ENCODE measurements around the gene RGS7.

Gene RGS7

GRCh38 chr1:240968864-240969263, 388.1 kb downstream of the RGS7 start:
- DNase-seq, result no peak

- DNase-seq, result peak in 1 of 2 experiments; percentile 22
These were observed 389.8 kb downstream of the RGS7 start for GRCh38 chr1:240967070-240967724.

GRCh38 chr1:240965581-240966091, 391.4 kb downstream of the RGS7 start:
- peak; percentile 43 to 81 for DNase-seq

- no peak for DNase-seq
These were observed 394.9 kb downstream of the RGS7 start for GRCh38 chr1:240962086-240962485.

- no peak for DNase-seq
These were observed 400.6 kb downstream of the RGS7 start for GRCh38 chr1:240956424-240956823.

- no peak for DNase-seq
These were observed 401.0 kb downstream of the RGS7 start for GRCh38 chr1:240956020-240956419.

- no peak for DNase-seq
These were observed 409.4 kb downstream of the RGS7 start for GRCh38 chr1:240947438-240948224.

GRCh38 chr1:240946926-240947325, 410.1 kb downstream of the RGS7 start:
- peak; percentile 4 to 45 for DNase-seq

- DNase-seq, result no peak
These were observed 414.1 kb downstream of the RGS7 start for GRCh38 chr1:240942901-240943300.

GRCh38 chr1:240941701-240942370, 415.2 kb downstream of the RGS7 start:
- DNase-seq, result peak; percentile 73 to 91

- DNase-seq, result no peak
These were observed 419.9 kb downstream of the RGS7 start for GRCh38 chr1:240936911-240937668.

- DNase-seq, result peak in 1 of 2 experiments; percentile 6
These were observed 421.1 kb downstream of the RGS7 start for GRCh38 chr1:240935920-240936319.

- DNase-seq, result no peak
These were observed 426.0 kb downstream of the RGS7 start for GRCh38 chr1:240931031-240931430.

- no peak for DNase-seq
These were observed 428.7 kb downstream of the RGS7 start for GRCh38 chr1:240928265-240928664.

GRCh38 chr1:240927821-240928220, 429.2 kb downstream of the RGS7 start:
- DNase-seq, result no peak

- DNase-seq, result no peak
These were observed 431.7 kb downstream of the RGS7 start for GRCh38 chr1:240925273-240925672.

- no peak for DNase-seq
These were observed 439.0 kb downstream of the RGS7 start for GRCh38 chr1:240917976-240918375.

GRCh38 chr1:240914506-240914905, 442.5 kb downstream of the RGS7 start:
- DNase-seq, result no peak

GRCh38 chr1:240912821-240913220, 444.2 kb downstream of the RGS7 start:
- no peak for DNase-seq

GRCh38 chr1:240909701-240910457, 447.1 kb downstream of the RGS7 start:
- no peak for DNase-seq

- DNase-seq, result peak in 1 of 2 experiments; percentile 21
These were observed 450.5 kb downstream of the RGS7 start for GRCh38 chr1:240906477-240906876.

- DNase-seq, result no peak
These were observed 451.7 kb downstream of the RGS7 start for GRCh38 chr1:240905225-240905765.

Measured in NCI-H524 (cell line).